ENCODE data around the gene JAZF1. TPM values are rescaled to one million over a fixed set of nuclear protein-coding genes. Genes with fewer than 3 reads are reported as not detected.

The JAZF1 gene
- total and polyA plus RNA-seq, 8 donors: 4.0 to 13.9 (median 6.0) TPM

DNA sequence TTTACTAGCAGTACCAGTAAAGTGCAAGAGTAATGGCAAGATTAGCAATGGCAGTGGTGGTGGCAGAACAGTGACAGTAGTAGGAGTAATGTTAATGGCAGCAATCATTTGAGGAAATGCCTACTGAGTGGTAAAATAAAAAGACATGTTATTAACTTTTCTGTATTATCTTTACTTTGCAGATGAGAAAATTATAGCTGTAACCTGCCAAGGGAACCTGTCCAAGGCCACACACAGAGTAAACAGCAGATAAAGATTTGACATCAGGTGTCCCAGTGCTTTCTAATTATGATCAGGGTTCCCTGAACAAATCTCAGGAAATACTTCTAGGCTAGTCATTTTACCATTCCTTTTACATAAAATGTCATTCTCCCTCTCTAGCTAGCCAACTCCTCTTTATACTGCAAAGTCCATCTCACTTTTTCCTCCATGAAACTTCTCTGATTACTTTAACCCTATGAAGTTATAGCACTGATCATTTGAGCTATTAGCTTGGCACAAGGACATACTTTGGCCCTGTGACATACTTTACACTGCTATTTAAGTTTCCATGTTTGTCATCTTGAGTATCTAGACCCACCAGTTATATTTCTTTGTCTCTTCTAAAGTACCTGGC is 221.6 kb downstream of the JAZF1 start:
- H3K4me1 ChIP-seq: peaks cover 0 to 6% (median 4%) of the 10 kb centered on the region in 3 donors
- H3K36me3 ChIP-seq: no peaks in the 10 kb centered on the region
- H3K4me3 ChIP-seq: no peak overlapping the region
- FAIRE-seq: no peak
- intact Hi-C loops (cut with DNase I): no loop called here
- no peaks in the 10 kb centered on the region for H3K9me3 ChIP-seq
- H3K27ac ChIP-seq: no peak overlapping the region
- no peak for DNase-seq
- no peaks in the 10 kb centered on the region for H3K27me3 ChIP-seq
- peak in 2 of 4 donors; percentile 40 to 50 for ATAC-seq
- TF ChIP-seq, protein P1, sequence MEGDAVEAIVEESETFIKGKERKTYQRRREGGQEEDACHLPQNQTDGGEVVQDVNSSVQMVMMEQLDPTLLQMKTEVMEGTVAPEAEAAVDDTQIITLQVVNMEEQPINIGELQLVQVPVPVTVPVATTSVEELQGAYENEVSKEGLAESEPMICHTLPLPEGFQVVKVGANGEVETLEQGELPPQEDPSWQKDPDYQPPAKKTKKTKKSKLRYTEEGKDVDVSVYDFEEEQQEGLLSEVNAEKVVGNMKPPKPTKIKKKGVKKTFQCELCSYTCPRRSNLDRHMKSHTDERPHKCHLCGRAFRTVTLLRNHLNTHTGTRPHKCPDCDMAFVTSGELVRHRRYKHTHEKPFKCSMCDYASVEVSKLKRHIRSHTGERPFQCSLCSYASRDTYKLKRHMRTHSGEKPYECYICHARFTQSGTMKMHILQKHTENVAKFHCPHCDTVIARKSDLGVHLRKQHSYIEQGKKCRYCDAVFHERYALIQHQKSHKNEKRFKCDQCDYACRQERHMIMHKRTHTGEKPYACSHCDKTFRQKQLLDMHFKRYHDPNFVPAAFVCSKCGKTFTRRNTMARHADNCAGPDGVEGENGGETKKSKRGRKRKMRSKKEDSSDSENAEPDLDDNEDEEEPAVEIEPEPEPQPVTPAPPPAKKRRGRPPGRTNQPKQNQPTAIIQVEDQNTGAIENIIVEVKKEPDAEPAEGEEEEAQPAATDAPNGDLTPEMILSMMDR (IDR thresholded peaks at IDR 0.05): no peak

DNA sequence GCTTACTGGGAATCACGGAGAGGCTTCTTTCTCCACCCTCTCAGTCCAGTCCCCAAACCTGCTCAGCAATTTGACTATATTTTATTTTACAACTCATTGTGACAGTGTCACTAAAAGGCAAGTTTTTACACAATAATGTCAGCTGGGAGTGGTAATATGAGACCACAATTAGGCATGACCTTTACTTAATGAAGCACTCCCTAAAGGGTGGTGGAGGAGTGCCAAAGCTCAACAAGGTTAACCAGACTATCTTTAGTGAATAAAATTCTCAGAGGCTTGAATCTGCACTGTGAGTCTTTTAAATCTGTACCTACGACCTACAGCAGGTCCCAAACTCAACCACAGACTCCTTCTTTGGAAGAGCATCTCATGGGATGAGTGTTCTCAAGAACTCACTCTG is 225.0 kb downstream of the JAZF1 start:
- intact Hi-C loops (cut with DNase I): no loop called here
- Histone ChIP-seq H3K27ac (no peak overlapping the region), H3K4me1 (peaks cover 0 to 6% (median 4%) of the 10 kb centered on the region in 3 donors), H3K4me3 (no peak overlapping the region), H3K27me3 (no peaks in the 10 kb centered on the region), H3K36me3 (no peaks in the 10 kb centered on the region), H3K9me3 (no peaks in the 10 kb centered on the region)
- TF ChIP-seq, protein P1 (IDR thresholded peaks at IDR 0.05): no peak
- WGBS, 2 donors: 93 to 96% methylated on average over 2 of the region's 2 CpGs
- ATAC-seq: no peak
- no peak for FAIRE-seq
- no peak for DNase-seq

DNA sequence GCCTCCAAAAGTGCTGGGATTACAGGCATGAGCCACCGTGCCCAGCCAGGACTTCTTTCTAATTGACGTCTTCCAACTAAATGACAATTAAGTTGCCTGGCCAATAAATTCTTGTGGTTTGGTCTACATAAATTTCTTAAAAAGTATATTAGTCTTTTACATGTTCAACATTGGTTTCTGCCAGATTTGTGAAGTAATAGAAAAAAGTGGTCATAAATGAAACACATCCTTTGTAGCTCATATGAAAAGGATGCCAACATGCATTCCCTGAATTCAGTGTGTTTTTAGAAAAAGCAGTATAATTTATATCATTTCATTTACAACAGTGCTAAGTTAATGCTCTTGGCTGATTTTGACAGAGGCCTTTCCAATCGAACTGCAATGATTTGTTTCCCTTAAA is 225.6 kb downstream of the JAZF1 start:
- TF ChIP-seq, protein P1 (IDR thresholded peaks at IDR 0.05): no peak
- no peak overlapping the region for H3K27ac ChIP-seq
- FAIRE-seq (no peak), ATAC-seq (no peak), DNase-seq (no peak)
- whole genome bisulfite sequencing, 2 donors: 87 to 89% methylated on average over 3 of the region's 3 CpGs
- peaks cover 0 to 1% (median under 1%) of the 10 kb centered on the region in 3 donors for H3K4me1 ChIP-seq
- intact Hi-C loops (cut with DNase I): no loop called here
- H3K27me3 ChIP-seq: no peaks in the 10 kb centered on the region
- H3K4me3 ChIP-seq: no peak overlapping the region
- H3K36me3 ChIP-seq: no peaks in the 10 kb centered on the region
- H3K9me3 ChIP-seq: no peaks in the 10 kb centered on the region

DNA sequence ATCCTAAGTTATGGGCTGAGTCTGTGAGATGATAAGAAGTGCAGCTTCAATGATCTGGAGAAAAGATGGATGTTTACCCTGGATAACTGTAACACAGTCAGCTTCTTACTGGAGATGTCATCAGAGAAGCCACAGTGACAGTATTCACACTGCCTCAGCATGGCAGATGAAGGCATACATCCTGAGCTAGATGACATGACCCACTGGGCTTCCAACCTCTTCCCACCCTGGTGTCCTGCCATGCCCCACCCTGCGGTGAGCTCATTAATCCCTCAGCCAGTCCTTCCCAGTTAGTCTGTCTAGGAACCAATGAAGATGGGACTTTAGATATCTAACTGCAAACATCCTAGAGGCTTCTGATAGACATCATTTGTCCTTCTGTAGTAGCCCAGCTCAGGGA is 226.8 kb downstream of the JAZF1 start:
- TF ChIP-seq, protein P1 (IDR thresholded peaks at IDR 0.05): no peak
- no peak for FAIRE-seq
- intact Hi-C loops (cut with DNase I): no loop called here
- no peak for DNase-seq
- H3K27me3 ChIP-seq: no peaks in the 10 kb centered on the region
- ATAC-seq: no peak
- no peak overlapping the region for H3K4me3 ChIP-seq
- no peaks in the 10 kb centered on the region for H3K36me3 ChIP-seq
- no peaks in the 10 kb centered on the region for H3K4me1 ChIP-seq
- H3K9me3 ChIP-seq: no peaks in the 10 kb centered on the region
- 98 to 100% methylated on average over 1 of the region's 1 CpG for WGBS, 2 donors
- no peak overlapping the region for H3K27ac ChIP-seq

DNA sequence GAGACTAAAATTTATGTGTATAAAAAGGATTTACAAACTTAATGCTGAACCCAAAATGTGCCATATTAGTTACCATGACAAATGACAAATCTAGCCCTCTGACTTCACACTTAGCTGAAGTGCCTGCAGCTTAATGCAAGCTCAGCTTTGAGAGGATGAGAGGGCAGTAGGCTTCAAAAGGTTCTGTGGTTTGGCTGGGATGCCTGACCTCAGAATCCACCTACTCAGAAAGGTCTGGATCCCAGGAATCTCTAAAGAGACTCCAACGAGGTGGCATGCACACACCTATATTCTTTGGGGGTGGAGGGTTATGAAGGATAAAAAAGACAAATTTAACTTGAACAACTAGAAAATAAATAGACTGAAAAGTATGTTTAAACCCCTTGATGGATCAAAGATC is 227.2 kb downstream of the JAZF1 start:
- no peak for ATAC-seq
- Histone ChIP-seq H3K4me1 (no peaks in the 10 kb centered on the region), H3K27ac (no peak overlapping the region), H3K9me3 (no peaks in the 10 kb centered on the region), H3K36me3 (no peaks in the 10 kb centered on the region), H3K4me3 (no peak overlapping the region), H3K27me3 (no peaks in the 10 kb centered on the region)
- 76 to 86% methylated on average over 1 of the region's 1 CpG for WGBS, 2 donors
- TF ChIP-seq, protein P1 (IDR thresholded peaks at IDR 0.05): no peak
- intact Hi-C loops (cut with DNase I): no loop called here
- FAIRE-seq: no peak
- no peak for DNase-seq

Data from pancreas (tissue), 10 donors.